ENCODE measurements around the gene UBXN7.
"Not testable (repeated sequence)": the region's sequence is repeated elsewhere in the genome, so short reads cannot be mapped to it uniquely, and the experiment has no call there.

DNA sequence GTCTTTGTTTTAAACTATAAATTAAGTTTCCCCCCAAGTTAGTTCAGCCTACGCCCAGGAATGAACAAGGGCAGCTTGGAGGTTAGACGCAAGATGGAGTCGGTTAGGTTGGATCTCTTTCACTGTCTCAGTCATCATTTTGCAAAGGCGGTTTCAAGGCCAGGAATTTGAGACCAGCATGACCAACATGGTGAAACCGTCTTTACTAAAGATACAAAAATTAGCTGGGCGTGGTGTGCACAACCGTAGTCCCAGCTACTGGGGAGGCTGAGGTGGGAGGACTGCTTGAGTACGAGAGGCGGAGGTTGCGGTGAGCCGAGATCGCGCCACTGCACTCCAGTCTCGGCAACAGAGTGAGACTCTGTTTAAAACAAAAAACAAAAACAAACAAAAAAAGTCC, 88.3 kb downstream of the UBXN7 start:
- TF ChIP-seq, protein P1, sequence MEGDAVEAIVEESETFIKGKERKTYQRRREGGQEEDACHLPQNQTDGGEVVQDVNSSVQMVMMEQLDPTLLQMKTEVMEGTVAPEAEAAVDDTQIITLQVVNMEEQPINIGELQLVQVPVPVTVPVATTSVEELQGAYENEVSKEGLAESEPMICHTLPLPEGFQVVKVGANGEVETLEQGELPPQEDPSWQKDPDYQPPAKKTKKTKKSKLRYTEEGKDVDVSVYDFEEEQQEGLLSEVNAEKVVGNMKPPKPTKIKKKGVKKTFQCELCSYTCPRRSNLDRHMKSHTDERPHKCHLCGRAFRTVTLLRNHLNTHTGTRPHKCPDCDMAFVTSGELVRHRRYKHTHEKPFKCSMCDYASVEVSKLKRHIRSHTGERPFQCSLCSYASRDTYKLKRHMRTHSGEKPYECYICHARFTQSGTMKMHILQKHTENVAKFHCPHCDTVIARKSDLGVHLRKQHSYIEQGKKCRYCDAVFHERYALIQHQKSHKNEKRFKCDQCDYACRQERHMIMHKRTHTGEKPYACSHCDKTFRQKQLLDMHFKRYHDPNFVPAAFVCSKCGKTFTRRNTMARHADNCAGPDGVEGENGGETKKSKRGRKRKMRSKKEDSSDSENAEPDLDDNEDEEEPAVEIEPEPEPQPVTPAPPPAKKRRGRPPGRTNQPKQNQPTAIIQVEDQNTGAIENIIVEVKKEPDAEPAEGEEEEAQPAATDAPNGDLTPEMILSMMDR (IDR thresholded peaks at IDR 0.05), result not testable (repeated sequence)
- TF ChIP-seq ZFX (IDR thresholded peaks at IDR 0.05; ENCODE audit: borderline replicate concordance), result not testable (repeated sequence)
